GM21528 (cell line): ENCODE results near the gene CLASP2.

ENCODE experiments used
- ATAC-seq: cut with Tn5 transposase; IDR thresholded peaks from one replicate; pipeline ENCODE4 v1.9.1; 2021; ENCODE audit warnings: mild to moderate bottlenecking, moderate library complexity; ENCODE audit not compliant: unreplicated experiment, low FRiP score

CLASP2 gene

DNA sequence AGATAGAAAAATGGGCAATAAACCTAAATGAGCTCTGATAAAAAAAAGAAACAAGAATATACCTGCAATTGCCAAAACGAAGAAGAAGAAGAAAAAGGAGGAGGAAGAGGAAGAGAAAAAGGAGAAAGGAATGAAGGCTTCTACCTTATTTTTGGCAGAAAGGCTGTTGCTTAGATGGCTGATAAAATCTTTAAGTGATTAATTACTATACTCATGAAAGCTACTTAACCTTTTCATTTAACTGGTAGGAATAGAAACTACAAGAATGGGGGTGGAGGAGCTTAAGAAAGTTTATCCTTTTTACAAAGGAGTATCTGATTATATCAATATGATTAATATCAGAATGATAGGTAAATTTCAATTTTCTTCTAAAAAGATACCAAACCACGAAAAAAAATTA, 75.2 kb downstream of the CLASP2 start:
- ATAC-seq = no peak

GRCh38 chr3:33639889-33640288, 78.2 kb downstream of the CLASP2 start:
- ATAC-seq = no peak

- no peak for ATAC-seq
These were observed 80.6 kb downstream of the CLASP2 start for GRCh38 chr3:33637482-33637881.

GRCh38 chr3:33636125-33636850, 81.8 kb downstream of the CLASP2 start:
- ATAC-seq = no peak

DNA sequence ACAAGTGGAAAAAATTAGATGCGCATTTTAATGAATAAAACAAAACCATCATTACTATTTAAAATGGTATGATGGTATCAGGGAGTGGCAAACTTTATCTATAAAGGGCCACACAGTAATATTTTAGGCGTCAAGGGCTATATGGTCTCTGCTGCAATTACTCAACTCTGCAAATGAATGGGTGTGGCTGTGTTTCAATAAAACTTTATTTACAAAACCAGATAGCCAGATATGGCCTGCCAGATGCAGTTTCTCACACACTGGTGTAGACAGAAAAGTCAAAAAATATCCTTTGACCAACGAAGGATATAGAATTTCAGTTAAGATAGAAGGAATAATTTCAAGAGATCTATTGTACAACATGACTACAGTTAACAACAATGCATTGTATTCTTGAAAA, 83.8 kb downstream of the CLASP2 start:
- no peak for ATAC-seq

- no peak for ATAC-seq
These were observed 88.8 kb downstream of the CLASP2 start for GRCh38 chr3:33629219-33629618.

DNA sequence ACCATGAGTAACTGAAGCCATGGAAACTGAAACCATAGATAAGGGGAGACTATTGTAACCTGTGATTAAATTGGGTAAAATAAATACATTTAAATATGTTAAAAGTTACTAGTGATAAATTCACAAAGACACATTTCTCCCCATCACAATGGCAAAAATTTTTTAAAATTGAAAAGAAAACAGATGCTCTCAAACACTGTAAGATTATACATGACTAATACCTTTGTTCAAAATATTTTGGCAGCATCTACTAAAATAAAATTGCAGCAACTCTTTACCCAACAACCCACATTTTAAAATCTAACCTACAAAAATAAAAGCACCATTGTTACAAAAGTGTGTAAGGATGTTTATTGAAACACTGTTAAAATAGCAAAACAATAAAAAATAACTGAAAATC, 93.3 kb downstream of the CLASP2 start:
- no peak for ATAC-seq

- no peak for ATAC-seq
These were observed 105.0 kb downstream of the CLASP2 start for GRCh38 chr3:33613041-33613440.

DNA sequence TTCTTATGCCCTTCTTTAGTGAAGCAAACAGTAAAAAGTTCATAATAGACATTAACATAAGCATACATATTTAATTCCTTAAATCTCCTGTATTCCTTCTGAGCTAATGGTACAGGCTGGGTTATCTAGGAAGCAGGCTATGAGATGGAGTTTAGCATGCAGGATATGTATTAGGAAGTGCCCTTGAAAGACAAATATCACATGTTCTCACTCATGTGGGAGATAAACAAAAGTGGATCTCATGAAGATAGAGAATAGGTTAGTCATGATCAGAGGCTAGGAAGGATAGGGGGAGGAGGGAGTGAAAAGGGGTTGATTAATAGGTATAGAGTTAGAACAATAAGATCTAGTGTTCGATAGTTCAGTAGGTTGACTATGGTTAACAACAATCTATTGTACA, 105.4 kb downstream of the CLASP2 start:
- no peak for ATAC-seq

- no peak for ATAC-seq
These were observed 115.2 kb downstream of the CLASP2 start for GRCh38 chr3:33602829-33603228.

GRCh38 chr3:33597257-33597689, 120.8 kb downstream of the CLASP2 start:
- ATAC-seq = no peak

DNA sequence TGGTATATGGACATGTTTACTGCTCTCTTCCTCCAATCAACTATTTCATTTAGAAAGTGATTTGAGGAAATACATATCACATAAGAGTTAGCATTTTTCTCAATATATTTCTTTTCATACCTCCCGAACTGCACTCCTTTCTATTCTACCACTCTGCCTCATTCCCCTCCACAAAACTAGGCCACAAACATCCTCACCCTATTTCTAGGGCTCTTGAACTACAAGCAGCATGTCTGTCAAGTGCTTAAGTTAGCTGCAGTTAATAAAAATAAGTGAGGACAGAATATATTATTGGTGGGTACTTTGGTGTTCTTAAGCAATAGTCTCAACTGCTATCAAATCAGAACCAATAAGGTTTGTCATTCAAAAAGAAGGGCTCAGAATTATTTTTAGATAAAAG, 125.1 kb downstream of the CLASP2 start:
- no peak for ATAC-seq

GRCh38 chr3:33590541-33590940, 127.5 kb downstream of the CLASP2 start:
- no peak for ATAC-seq

GRCh38 chr3:33586402-33586801, 131.7 kb downstream of the CLASP2 start:
- no peak for ATAC-seq

GRCh38 chr3:33582234-33582633, 135.8 kb downstream of the CLASP2 start:
- no peak for ATAC-seq

DNA sequence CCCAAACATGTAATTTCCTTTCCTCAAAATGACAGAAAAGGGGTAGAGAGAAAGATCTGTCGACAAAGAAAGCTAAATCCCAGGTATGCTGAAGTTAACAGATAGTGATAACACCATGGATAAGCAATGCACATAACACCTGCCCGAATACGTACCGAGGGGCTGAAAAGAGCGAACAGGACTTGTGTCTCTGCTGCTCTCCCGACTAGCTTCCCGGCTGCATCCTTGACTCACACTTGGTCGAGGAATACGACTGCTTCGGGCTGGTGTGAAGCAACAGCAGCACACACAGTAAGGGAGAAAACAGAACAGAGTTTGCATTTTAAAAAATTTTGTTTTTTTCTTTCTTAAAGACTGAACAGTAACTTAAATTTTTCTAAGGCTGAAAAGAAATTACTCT, 136.4 kb downstream of the CLASP2 start:
- ATAC-seq = no peak

DNA sequence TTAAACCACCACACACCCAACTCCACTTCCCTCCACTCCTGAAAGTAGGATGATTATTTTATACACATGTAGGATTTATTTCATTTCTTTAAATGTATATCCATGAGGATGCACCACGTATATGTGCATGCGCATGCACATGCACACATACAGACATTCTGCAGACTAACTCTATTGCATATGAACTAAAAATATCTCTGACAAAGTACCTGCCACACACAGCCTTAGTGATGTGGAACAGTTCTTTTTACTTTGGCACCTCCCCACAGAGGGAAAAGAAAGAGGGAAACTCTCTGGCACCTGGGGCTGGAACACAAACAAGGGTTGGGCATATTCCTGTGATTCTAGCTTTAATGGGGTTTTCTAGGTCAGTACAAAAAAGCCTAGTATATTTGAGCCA, 138.2 kb downstream of the CLASP2 start:
- ATAC-seq = no peak

DNA sequence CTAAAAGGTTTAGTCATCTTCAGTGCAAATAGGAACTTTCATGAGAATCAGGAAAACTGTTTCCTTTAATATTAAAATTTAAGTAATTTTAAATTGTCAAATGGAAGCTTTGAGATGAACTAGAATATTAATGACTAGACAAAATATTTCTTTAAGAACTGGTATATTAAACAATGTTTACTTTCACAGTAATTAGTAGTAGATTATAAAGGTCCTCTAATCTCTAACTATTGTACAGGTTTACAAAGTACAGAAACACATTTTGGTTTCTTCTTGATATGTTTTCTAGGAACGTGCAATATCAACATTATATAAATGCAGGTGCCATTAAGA, 138.9 kb downstream of the CLASP2 start:
- ATAC-seq = no peak

DNA sequence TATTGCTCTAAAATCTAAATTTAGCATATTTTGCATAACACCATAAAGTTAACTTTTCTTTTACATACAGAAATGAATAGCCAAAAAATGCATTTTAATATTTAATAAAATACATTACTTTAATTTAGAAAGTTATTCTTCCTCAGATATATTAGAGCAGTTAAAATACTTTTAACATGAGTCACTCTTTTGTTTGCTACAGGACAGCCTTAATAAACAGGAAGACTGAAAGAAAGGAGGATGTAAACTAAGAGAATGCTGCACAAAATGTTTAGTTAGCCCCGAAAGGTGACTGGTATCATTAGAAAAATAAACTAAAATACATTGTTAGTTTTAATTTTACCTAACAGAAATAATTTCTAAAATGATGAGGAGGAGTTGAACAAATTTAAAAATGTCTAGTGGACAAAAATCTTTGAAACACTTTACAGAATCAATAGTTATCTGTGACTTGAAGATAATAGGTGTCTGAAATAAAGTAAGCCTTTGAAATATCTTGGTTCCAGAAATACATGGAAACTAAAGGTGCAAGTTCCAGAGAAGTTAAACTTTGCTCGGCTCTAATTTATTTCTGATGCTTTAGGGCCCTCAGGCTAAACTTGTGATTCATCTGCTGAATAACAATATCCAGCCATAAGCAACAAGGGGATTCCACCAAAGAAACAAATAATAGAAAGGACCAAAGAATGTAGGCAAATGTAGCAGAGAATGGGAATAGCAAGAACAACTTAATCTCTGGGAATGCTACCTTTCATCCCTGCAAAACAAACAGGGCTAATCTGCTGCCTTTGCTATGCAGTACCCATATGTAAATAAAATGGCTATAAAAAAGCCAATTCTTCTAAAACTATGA, 139.5 kb downstream of the CLASP2 start:
- ATAC-seq = no peak

DNA sequence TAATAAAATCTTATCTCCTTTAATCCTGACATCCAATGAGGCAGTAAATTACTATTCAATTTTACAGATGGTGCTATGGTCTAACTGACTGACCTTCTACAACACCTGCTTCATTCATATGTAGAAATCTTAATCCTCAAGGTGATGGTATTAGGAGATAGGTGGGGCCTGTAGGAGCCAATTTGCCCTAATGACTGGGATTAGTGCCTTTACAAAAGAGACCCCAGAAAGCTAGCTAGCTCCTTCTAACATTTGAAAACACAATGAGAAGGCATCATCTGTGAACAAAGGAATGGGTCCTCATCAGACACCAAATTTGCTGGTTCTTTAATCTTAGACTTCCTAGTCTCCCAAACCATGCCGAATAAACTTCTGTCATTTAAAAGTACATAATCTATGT, 140.5 kb downstream of the CLASP2 start:
- no peak for ATAC-seq

GRCh38 chr3:33577173-33577572, 140.9 kb downstream of the CLASP2 start:
- ATAC-seq = no peak

GRCh38 chr3:33575311-33575710, 142.7 kb downstream of the CLASP2 start:
- ATAC-seq = no peak
